Astrocyte (in vitro differentiated cells and primary cell): ENCODE results near the gene PWP1.

Source experiments
- CTCF ChIP-seq: IDR thresholded peaks from 2 replicates; pipeline ENCODE4 v1.5.1; 2011; ENCODE audit warnings: low read depth, mild to moderate bottlenecking, inconsistent platforms, low read length, moderate library complexity; ENCODE audit not compliant: insufficient read depth
- EZH2 ChIP-seq: IDR thresholded peaks from 2 replicates; pipeline ENCODE4 v1.6.1; 2012; ENCODE audit warnings: mild to moderate bottlenecking, low read length, inconsistent platforms; ENCODE audit not compliant: insufficient read depth

GRCh38 chr12:107702106-107702505 lies 16.5 kb downstream of the PWP1 start:
- TF ChIP-seq CTCF (no peak), EZH2 (no peak)
